DOHH2 (cell line): ENCODE results near the gene EIF5A2.

Experiments used
- H3F3A ChIP-seq: fragments of 200-600 bp; sonication (generic), shearing (Covaris generic); 2 replicates; pipeline ENCODE4 v1.6.0; 2016; ENCODE audit warnings: antibody characterized with exemption, mild to moderate bottlenecking; ENCODE audit not compliant: control insufficient read depth, insufficient read depth
- H3K27ac ChIP-seq: fragments of 200-600 bp; sonication (generic); 2 replicates; pipeline ENCODE4 v1.5.1; 2014; ENCODE audit warnings: low read depth, mild to moderate bottlenecking, low read length, moderate library complexity
- H3K27me3 ChIP-seq: fragments of 200-600 bp; sonication (generic); 2 replicates; pipeline ENCODE4 v1.6.1; 2014; ENCODE audit warnings: mild to moderate bottlenecking, low read length, mixed read lengths; ENCODE audit not compliant: control insufficient read depth
- H3K36me3 ChIP-seq: fragments of 200-600 bp; sonication (generic); 2 replicates; pipeline ENCODE4 v1.6.1; 2014; ENCODE audit warnings: mild to moderate bottlenecking, low read length, moderate library complexity, mixed read lengths; ENCODE audit not compliant: control insufficient read depth
- H3K4me1 ChIP-seq: fragments of 200-600 bp; sonication (generic); 2 replicates; pipeline ENCODE4 v1.6.1; 2014; ENCODE audit warnings: mild to moderate bottlenecking, low read length, mixed read lengths; ENCODE audit not compliant: control insufficient read depth
- H3K4me2 ChIP-seq: fragments of 200-600 bp; sonication (generic); 2 replicates; pipeline ENCODE4 v1.6.0; 2014; ENCODE audit warnings: mild to moderate bottlenecking, low read length, moderate library complexity
- H3K4me3 ChIP-seq: fragments of 200-600 bp; sonication (generic); 2 replicates; pipeline ENCODE4 v1.5.1; 2014; ENCODE audit warnings: mild to moderate bottlenecking, low read length, mixed read lengths
- H3K79me2 ChIP-seq: fragments of 200-600 bp; sonication (generic); 2 replicates; pipeline ENCODE4 v1.6.1; 2014; ENCODE audit warnings: mild to moderate bottlenecking, low read length, mixed read lengths; ENCODE audit not compliant: control insufficient read depth
- H3K9me2 ChIP-seq: fragments of 200-600 bp; sonication (generic); replicated peaks from 2 replicates; pipeline ENCODE4 v1.6.1; 2014; ENCODE audit warnings: mild to moderate bottlenecking, low read length, mixed read lengths; ENCODE audit not compliant: control insufficient read depth
- H3K9me3 ChIP-seq: fragments of 200-600 bp; sonication (generic); 2 replicates; pipeline ENCODE4 v1.6.1; 2014; ENCODE audit warnings: antibody characterized with exemption, low read length, mixed read lengths; ENCODE audit not compliant: control insufficient read depth, insufficient read depth
- H4K20me1 ChIP-seq: fragments of 200-600 bp; sonication (generic); 2 replicates; pipeline ENCODE4 v1.6.0; 2014; ENCODE audit warnings: low read depth, mild to moderate bottlenecking, antibody characterized with exemption, low read length, moderate library complexity; ENCODE audit not compliant: control insufficient read depth, insufficient read depth
- EZH2phosphoT487 ChIP-seq: fragments of 200-600 bp; sonication (generic); IDR thresholded peaks from 2 replicates; pipeline ENCODE4 v1.6.1; 2017; ENCODE audit warnings: borderline replicate concordance, mild to moderate bottlenecking, antibody characterized with exemption, low read length, moderate library complexity, mixed read lengths
- TF ChIP-seq, protein P1 (sequence below): fragments of 200-600 bp; sonication (generic); IDR thresholded peaks from one replicate; pipeline ENCODE4 v1.5.1; 2014; ENCODE audit warnings: antibody characterized with exemption, mild to moderate bottlenecking, low read depth, low read length; ENCODE audit not compliant: poor library complexity, severe bottlenecking

EIF5A2 gene

DNA sequence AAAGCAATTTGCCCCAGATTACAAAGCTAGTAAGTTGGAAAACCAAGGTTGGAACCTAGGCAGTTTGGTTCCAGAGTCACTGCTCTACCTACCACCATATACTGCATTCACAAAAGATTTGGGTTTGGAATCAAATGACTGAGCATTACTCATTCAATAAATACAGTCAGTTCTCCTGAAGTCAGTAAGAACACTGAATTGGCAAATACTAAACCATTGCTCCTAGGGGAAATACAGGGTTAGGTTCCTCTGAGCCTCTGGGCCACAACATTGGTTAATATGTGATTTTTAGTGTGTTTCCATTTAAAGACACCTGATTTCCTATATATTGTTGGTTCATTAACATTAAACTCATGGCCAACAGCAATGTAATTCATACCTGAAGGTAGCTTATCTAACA lies 2.1 kb upstream of the EIF5A2 start:
- H3K9me3 ChIP-seq = peaks cover 7% of the 10 kb centered on the region
- peaks cover 4% of the 10 kb centered on the region; the same call in 1 of the 2 replicates for H3K79me2 ChIP-seq
- TF ChIP-seq EZH2phosphoT487 = no peak
- TF ChIP-seq, protein P1, sequence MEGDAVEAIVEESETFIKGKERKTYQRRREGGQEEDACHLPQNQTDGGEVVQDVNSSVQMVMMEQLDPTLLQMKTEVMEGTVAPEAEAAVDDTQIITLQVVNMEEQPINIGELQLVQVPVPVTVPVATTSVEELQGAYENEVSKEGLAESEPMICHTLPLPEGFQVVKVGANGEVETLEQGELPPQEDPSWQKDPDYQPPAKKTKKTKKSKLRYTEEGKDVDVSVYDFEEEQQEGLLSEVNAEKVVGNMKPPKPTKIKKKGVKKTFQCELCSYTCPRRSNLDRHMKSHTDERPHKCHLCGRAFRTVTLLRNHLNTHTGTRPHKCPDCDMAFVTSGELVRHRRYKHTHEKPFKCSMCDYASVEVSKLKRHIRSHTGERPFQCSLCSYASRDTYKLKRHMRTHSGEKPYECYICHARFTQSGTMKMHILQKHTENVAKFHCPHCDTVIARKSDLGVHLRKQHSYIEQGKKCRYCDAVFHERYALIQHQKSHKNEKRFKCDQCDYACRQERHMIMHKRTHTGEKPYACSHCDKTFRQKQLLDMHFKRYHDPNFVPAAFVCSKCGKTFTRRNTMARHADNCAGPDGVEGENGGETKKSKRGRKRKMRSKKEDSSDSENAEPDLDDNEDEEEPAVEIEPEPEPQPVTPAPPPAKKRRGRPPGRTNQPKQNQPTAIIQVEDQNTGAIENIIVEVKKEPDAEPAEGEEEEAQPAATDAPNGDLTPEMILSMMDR = no peak
- H3K9me2 ChIP-seq = no peaks in the 10 kb centered on the region
- H3F3A ChIP-seq = no peaks in the 10 kb centered on the region
- H4K20me1 ChIP-seq = no peaks in the 10 kb centered on the region
- no peaks in the 10 kb centered on the region for H3K27me3 ChIP-seq
- H3K36me3 ChIP-seq = no peaks in the 10 kb centered on the region
- H3K27ac ChIP-seq = no peak overlapping the region
- H3K4me2 ChIP-seq = no peak overlapping the region
- no peak overlapping the region for H3K4me3 ChIP-seq
- H3K4me1 ChIP-seq = peaks cover 18% of the 10 kb centered on the region

DNA sequence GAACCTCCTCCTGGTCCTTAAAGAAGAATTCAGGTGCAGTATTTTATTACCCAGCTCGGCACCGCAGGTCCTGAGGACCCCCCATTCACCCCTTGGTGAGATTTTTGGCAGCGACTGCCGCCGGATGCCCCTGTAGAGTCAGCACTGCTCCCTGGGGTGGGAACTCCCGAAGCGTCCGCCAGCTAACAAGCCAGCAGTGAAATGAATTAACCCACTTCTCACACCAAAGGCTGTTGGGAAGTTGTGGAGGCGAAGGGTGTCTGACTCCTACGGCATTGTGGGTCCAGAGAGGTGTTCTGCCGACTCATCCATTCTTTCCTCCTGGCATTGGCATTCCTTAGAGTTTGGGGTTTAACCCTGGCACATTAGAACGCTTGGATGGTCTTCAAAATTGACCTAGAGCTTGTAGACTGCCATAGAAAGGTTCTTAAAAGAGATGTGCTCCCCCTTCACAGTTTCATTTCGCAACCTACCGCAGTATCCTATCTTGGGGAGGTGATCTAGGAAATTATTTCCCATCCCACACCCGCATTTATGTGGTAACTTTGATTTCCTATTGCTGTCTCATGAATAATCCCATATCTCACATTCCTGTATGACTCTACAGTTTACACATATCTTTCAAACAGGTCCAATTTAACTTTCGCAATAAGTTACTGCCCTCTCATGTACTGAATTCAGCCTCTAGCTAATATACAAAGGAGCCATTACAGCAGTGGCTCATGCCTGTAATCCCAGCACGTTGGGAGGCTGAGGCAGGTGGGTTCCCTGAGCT lies 879 bp upstream of the EIF5A2 start:
- Histone ChIP-seq H3F3A (no peaks in the 10 kb centered on the region), H3K9me2 (no peaks in the 10 kb centered on the region), H3K4me2 (peak overlapping the region; percentile 32; the same call in 1 of the 2 replicates), H4K20me1 (no peaks in the 10 kb centered on the region), H3K4me1 (peaks cover 18% of the 10 kb centered on the region), H3K79me2 (peaks cover 4% of the 10 kb centered on the region; the same call in 1 of the 2 replicates), H3K27ac (no peak overlapping the region), H3K9me3 (peaks cover 7% of the 10 kb centered on the region), H3K4me3 (peak overlapping the region; percentile 14; the same call in 1 of the 2 replicates), H3K27me3 (no peaks in the 10 kb centered on the region), H3K36me3 (no peaks in the 10 kb centered on the region)
- TF ChIP-seq, protein P1 = no peak
- TF ChIP-seq EZH2phosphoT487 = no peak

- H3K36me3 ChIP-seq = no peaks in the 10 kb centered on the region
- TF ChIP-seq, protein P1 = no peak
- H3K9me3 ChIP-seq = peaks cover 7% of the 10 kb centered on the region
- H4K20me1 ChIP-seq = no peaks in the 10 kb centered on the region
- peaks cover 4% of the 10 kb centered on the region; the same call in 1 of the 2 replicates for H3K79me2 ChIP-seq
- H3K4me2 ChIP-seq = peak overlapping the region; percentile 62
- H3K4me1 ChIP-seq = peaks cover 18% of the 10 kb centered on the region
- H3K4me3 ChIP-seq = peak overlapping the region; percentile 81
- H3F3A ChIP-seq = no peaks in the 10 kb centered on the region
- no peaks in the 10 kb centered on the region for H3K9me2 ChIP-seq
- no peaks in the 10 kb centered on the region for H3K27me3 ChIP-seq
- no peak overlapping the region for H3K27ac ChIP-seq
Measured at GRCh38 chr3:170907637-170908234, 701 bp downstream of the EIF5A2 start.
